ENCODE measurements around the gene TNRC18. TPM values are rescaled to one million over a fixed set of nuclear protein-coding genes. Genes with fewer than 3 reads are reported as not detected.
A peak's percentile ranks its signal among the peaks of the same experiment; 100 is the strongest.

TNRC18 gene
- polyA plus RNA-seq, 3 donors, result 0.64 to 49.9 (median 0.70) TPM

GRCh38 chr7:5455581-5456219 lies 32.1 kb upstream of the TNRC18 start:
- Histone ChIP-seq H3K9ac (ENCODE audit: insufficient read depth, low read length, poor library complexity, severe bottlenecking) (no peak overlapping the region), H3K27me3 (ENCODE audit: control insufficient read depth in 2 of 2, insufficient read depth in 2 of 2, low read length in 2 of 2) (peaks cover 0 to 13% of the 10 kb centered on the region in 2 donors), H3K9me3 (replicated peaks in 1 of 2; ENCODE audit: control insufficient read depth in 1 of 2, insufficient read depth in 1 of 2, low read length in 2 of 2) (no peaks in the 10 kb centered on the region), H3K79me2 (ENCODE audit: insufficient read depth, low read length) (no peaks in the 10 kb centered on the region), H2AFZ (ENCODE audit: insufficient read depth, low read depth, low read length, poor library complexity, severe bottlenecking) (no peak overlapping the region), H4K20me1 (ENCODE audit: insufficient read depth, low read length) (peaks cover 2% of the 10 kb centered on the region), H3K4me3 (replicated peaks in 1 of 3; ENCODE audit: low read depth in 2 of 3, low read length in 3 of 3) (no peak overlapping the region), H3K4me1 (ENCODE audit: control insufficient read depth in 1 of 2, insufficient read depth in 2 of 2, low read length in 2 of 2) (peaks cover 14 to 17% of the 10 kb centered on the region in 2 donors), H3K36me3 (replicated peaks in 1 of 2; ENCODE audit: control insufficient read depth in 1 of 2, insufficient read depth in 2 of 2, low read length in 2 of 2) (no peaks in the 10 kb centered on the region), H3K27ac (ENCODE audit: low read depth in 1 of 2, low read length in 2 of 2) (no peak overlapping the region), H3K4me2 (replicated peaks; ENCODE audit: extremely low read depth, low read length, poor library complexity, severe bottlenecking) (no peak overlapping the region)
- intact Hi-C loops (cut with micrococcal nuclease), result no loop called here
- H3K9me3 Mint-ChIP-seq, result peaks cover 2 to 11% (median 5%) of the 10 kb centered on the region in 7 donors
- H3K4me3 Mint-ChIP-seq, result peak overlapping the region in 1 of 2 donors; percentile 64
- 5% methylated on average over 17 of the region's 22 CpGs for WGBS (ENCODE audit: insufficient coverage)
- no peak for DNase-seq
- peaks cover 27% of the 10 kb centered on the region for H3K4me1 Mint-ChIP-seq
- peaks cover 25 to 36% (median 28%) of the 10 kb centered on the region in 3 donors for H3K27me3 Mint-ChIP-seq (ENCODE audit: low read depth in 3 of 3)
- H3K36me3 Mint-ChIP-seq, result peaks cover 4 to 8% of the 10 kb centered on the region in 2 donors
- H3K27ac Mint-ChIP-seq, result no peak overlapping the region
- TF ChIP-seq, protein P1, sequence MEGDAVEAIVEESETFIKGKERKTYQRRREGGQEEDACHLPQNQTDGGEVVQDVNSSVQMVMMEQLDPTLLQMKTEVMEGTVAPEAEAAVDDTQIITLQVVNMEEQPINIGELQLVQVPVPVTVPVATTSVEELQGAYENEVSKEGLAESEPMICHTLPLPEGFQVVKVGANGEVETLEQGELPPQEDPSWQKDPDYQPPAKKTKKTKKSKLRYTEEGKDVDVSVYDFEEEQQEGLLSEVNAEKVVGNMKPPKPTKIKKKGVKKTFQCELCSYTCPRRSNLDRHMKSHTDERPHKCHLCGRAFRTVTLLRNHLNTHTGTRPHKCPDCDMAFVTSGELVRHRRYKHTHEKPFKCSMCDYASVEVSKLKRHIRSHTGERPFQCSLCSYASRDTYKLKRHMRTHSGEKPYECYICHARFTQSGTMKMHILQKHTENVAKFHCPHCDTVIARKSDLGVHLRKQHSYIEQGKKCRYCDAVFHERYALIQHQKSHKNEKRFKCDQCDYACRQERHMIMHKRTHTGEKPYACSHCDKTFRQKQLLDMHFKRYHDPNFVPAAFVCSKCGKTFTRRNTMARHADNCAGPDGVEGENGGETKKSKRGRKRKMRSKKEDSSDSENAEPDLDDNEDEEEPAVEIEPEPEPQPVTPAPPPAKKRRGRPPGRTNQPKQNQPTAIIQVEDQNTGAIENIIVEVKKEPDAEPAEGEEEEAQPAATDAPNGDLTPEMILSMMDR (IDR thresholded peaks at IDR 0.05), result no peak

DNA sequence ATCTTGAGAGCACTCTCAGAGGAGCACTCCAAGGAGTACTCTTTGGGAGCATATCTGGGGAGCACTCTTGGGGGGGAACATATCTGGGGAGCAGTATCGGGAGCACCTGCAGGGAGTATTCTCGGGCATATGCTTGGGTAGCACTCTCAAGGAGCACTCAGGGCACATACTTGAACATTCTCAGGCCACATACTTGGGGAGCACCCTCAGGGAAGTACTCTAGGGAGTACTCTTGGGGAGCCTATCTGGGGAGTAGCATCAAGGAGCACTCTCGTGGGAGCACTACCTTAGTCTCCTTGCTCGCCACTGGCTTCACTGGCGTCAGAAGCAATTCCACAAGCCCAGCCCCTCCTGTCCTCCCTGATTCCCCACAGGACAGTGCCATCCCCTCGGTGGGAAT lies 31.5 kb upstream of the TNRC18 start:
- WGBS (ENCODE audit: insufficient coverage), result 82% methylated on average over 6 of the region's 6 CpGs
- peaks cover 4 to 8% of the 10 kb centered on the region in 2 donors for H3K36me3 Mint-ChIP-seq

More for the DNA sequence above, 31.5 kb upstream of the TNRC18 start:
- H3K27me3 Mint-ChIP-seq (ENCODE audit: low read depth in 3 of 3), result peaks cover 25 to 36% (median 28%) of the 10 kb centered on the region in 3 donors
- no peaks in the 10 kb centered on the region for H3K9me3 ChIP-seq (replicated peaks in 1 of 2; ENCODE audit: control insufficient read depth in 1 of 2, insufficient read depth in 1 of 2, low read length in 2 of 2)
- no peak overlapping the region for H3K27ac Mint-ChIP-seq
- intact Hi-C loops (cut with micrococcal nuclease), result no loop called here
- H4K20me1 ChIP-seq (ENCODE audit: insufficient read depth, low read length), result peaks cover 4% of the 10 kb centered on the region
- peak overlapping the region in 1 of 2 donors; percentile 11 for H3K4me3 Mint-ChIP-seq
- H3K9me3 Mint-ChIP-seq, result peaks cover 2 to 11% (median 5%) of the 10 kb centered on the region in 7 donors
- no peaks in the 10 kb centered on the region for H3K79me2 ChIP-seq (ENCODE audit: insufficient read depth, low read length)
- H3K4me2 ChIP-seq (replicated peaks; ENCODE audit: extremely low read depth, low read length, poor library complexity, severe bottlenecking), result no peak overlapping the region
- H3K27me3 ChIP-seq (ENCODE audit: control insufficient read depth in 2 of 2, insufficient read depth in 2 of 2, low read length in 2 of 2), result peaks cover 0 to 13% of the 10 kb centered on the region in 2 donors
- H3K27ac ChIP-seq (ENCODE audit: low read depth in 1 of 2, low read length in 2 of 2), result no peak overlapping the region
- H3K36me3 ChIP-seq (replicated peaks in 1 of 2; ENCODE audit: control insufficient read depth in 1 of 2, insufficient read depth in 2 of 2, low read length in 2 of 2), result no peaks in the 10 kb centered on the region
- peaks cover 18 to 20% of the 10 kb centered on the region in 2 donors for H3K4me1 ChIP-seq (ENCODE audit: control insufficient read depth in 1 of 2, insufficient read depth in 2 of 2, low read length in 2 of 2)
- TF ChIP-seq, protein P1 (IDR thresholded peaks at IDR 0.05), result no peak
- no peak overlapping the region for H3K9ac ChIP-seq (ENCODE audit: insufficient read depth, low read length, poor library complexity, severe bottlenecking)
- no peak overlapping the region for H2AFZ ChIP-seq (ENCODE audit: insufficient read depth, low read depth, low read length, poor library complexity, severe bottlenecking)
- no peak overlapping the region for H3K4me3 ChIP-seq (replicated peaks in 1 of 3; ENCODE audit: low read depth in 2 of 3, low read length in 3 of 3)
- no peak for DNase-seq
- peaks cover 31% of the 10 kb centered on the region for H3K4me1 Mint-ChIP-seq

All from CD14-positive monocyte (primary cell).